ENCODE results near the gene AKAP6. TPM values are rescaled to one million over a fixed set of nuclear protein-coding genes. Genes with fewer than 3 reads are reported as not detected.

The AKAP6 gene
- total and polyA plus RNA-seq, 2 of the 8 experiments (the other 6 are each of a cell fraction or from before 2014, with no cell fraction given), result 0.09 to 0.89 TPM

DNA sequence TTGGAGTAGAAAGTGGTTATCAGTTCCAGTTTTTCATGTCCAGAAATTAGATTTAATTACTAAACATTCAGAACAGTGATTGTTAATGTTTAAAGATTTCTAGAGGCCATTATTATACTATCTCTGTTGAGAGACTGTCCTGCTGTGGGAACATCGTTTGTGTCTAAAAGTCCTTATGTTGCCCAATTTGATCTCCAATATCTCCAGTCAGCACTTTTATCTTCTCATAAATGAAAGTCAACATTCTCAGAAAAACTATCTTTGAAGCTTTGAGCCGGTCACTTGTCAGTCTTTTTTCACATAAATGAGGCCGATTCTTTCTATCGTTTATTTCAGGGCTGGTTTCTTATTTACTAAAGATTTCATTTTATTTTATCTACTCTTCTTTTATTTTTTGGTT, 518.8 kb downstream of the AKAP6 start:
- Histone ChIP-seq H3K27ac (ENCODE audit: low read depth, low read length) (no peak overlapping the region), H2BK12ac (ENCODE audit: low read depth, low read length) (no peak overlapping the region), H3K4me3 (ENCODE audit: extremely low read depth in 1 of 4, insufficient read depth in 2 of 4, low read depth in 3 of 4, low read length in 4 of 4) (no peak overlapping the region), H3K9me3 (ENCODE audit: insufficient read depth in 2 of 2, low read depth in 1 of 2, low read length in 1 of 2) (no peaks in the 10 kb centered on the region), H3K4me2 (ENCODE audit: insufficient read depth in 1 of 2, low read depth in 2 of 2, low read length in 2 of 2) (no peak overlapping the region), H3K14ac (ENCODE audit: insufficient read length) (no peak overlapping the region), H3K27me3 (replicated peaks in 1 of 4; ENCODE audit: control insufficient read depth in 3 of 4, extremely low read depth in 1 of 4, insufficient read depth in 3 of 4, low read length in 3 of 4) (no peaks in the 10 kb centered on the region), H4K5ac (ENCODE audit: insufficient read length, low read depth, low read length) (no peak overlapping the region), H2BK5ac (ENCODE audit: low read depth, low read length) (no peak overlapping the region), H2AFZ (ENCODE audit: low read length) (no peak overlapping the region), H2AK5ac (ENCODE audit: low read depth, low read length) (no peak overlapping the region), H4K20me1 (replicated peaks in 1 of 2; ENCODE audit: control insufficient read depth in 1 of 2, insufficient read depth in 2 of 2, low read length in 2 of 2) (no peaks in the 10 kb centered on the region), H3K9ac (replicated peaks in 1 of 4; ENCODE audit: extremely low read depth in 1 of 4, low read depth in 3 of 4, low read length in 3 of 4) (no peak overlapping the region), H3K56ac (replicated peaks; ENCODE audit: insufficient read length, low read depth, low read length) (no peak overlapping the region), H3K18ac (ENCODE audit: extremely low read depth, low read length) (no peak overlapping the region), H3K4ac (replicated peaks; ENCODE audit: insufficient read length, low read depth, low read length) (no peak overlapping the region), H4K91ac (replicated peaks; ENCODE audit: insufficient read length, low read length) (no peak overlapping the region), H3K23me2 (ENCODE audit: low read depth, low read length) (no peaks in the 10 kb centered on the region; the same call in 1 of the 2 replicates), H3K4me1 (replicated peaks in 1 of 4; ENCODE audit: control insufficient read depth in 3 of 4, insufficient read depth in 4 of 4, low read length in 3 of 4) (no peaks in the 10 kb centered on the region), H2BK120ac (replicated peaks; ENCODE audit: low read depth, low read length) (no peak overlapping the region), H3K36me3 (ENCODE audit: control insufficient read depth in 2 of 4, insufficient read depth in 4 of 4, low read length in 3 of 4) (no peaks in the 10 kb centered on the region), H3K79me1 (ENCODE audit: low read depth, low read length) (no peaks in the 10 kb centered on the region), H3K79me2 (ENCODE audit: control insufficient read depth in 1 of 2, insufficient read depth in 2 of 2, low read length in 2 of 2) (no peaks in the 10 kb centered on the region), H3K23ac (ENCODE audit: insufficient read length) (no peak overlapping the region), H2BK20ac (ENCODE audit: low read length) (no peak overlapping the region), H2BK15ac (ENCODE audit: low read length) (no peak overlapping the region), H4K8ac (ENCODE audit: extremely low read depth, insufficient read depth, low read length) (no peak overlapping the region)
- FAIRE-seq (no peak), DNase-seq (ENCODE audit: low read depth in 1 of 2, low spot score in 2 of 2) (no peak)
- CTCF ChIA-PET (ENCODE audit: partially characterized antibody), result no interaction called here
- WGBS, 2 experiments (ENCODE audit: extremely low coverage in 1 of 2, insufficient coverage in 1 of 2, insufficient read length in 1 of 2, insufficient replicate concordance in 2 of 2, low coverage in 1 of 2, low lambda C conversion rate in 2 of 2, missing lambda C conversion rate in 1 of 2), result 93% methylated on average over 4 of the region's 4 CpGs; no CpG with 5 or more reads in 1 of the 2 experiments
- TF ChIP-seq SIN3A (conservative IDR thresholded peaks at IDR 0.05 in 1 of 2, IDR thresholded peaks at IDR 0.05 in 1 of 2; ENCODE audit: low read depth in 1 of 2, low read length in 2 of 2) (no peak), RAD21 (IDR thresholded peaks at IDR 0.05 in 1 of 2, conservative IDR thresholded peaks at IDR 0.05 in 1 of 2; ENCODE audit: low read depth in 2 of 2, low read length in 2 of 2) (no peak), RNF2 (IDR thresholded peaks at IDR 0.05; ENCODE audit: borderline replicate concordance, low read depth, low read length, missing control alignments, poor library complexity, severe bottlenecking) (no peak), KDM1A (IDR thresholded peaks at IDR 0.05; ENCODE audit: borderline replicate concordance, low read length) (no peak), SAP30 (IDR thresholded peaks at IDR 0.05; ENCODE audit: insufficient read depth, insufficient replicate concordance, low read length) (no peak), CTCF (IDR thresholded peaks at IDR 0.05; ENCODE audit: control extremely low read depth in 1 of 3, insufficient read depth in 1 of 3, low read depth in 1 of 3, low read length in 3 of 3) (no peak), CREB1 (IDR thresholded peaks at IDR 0.05) (no peak)
- POLR2A ChIA-PET (ENCODE audit: partially characterized antibody), result no interaction called here
